Skeletal muscle cell (primary cell): ENCODE results near the gene NDC80.
"Not testable (repeated sequence)": the region's sequence is repeated elsewhere in the genome, so short reads cannot be mapped to it uniquely, and the experiment has no call there.

Experiments used
- DNase-seq: peaks from one replicate; pipeline ENCODE4 v3.0.0-alpha.2; 2010; ENCODE audit warnings: low read depth
- H3K4me3 ChIP-seq: 2 replicates; pipeline ENCODE4 v1.5.1; 2011; ENCODE audit warnings: low read depth, mild to moderate bottlenecking, control low read depth, low read length, moderate library complexity

Gene NDC80

GRCh38 chr18:2571200-2572170 lies at the start of gene NDC80, which contains the start of gene METTL4:
NDC80 (plus strand) TSS chr18:2571557; CDS start chr18:2572986, 1,429 bp downstream.
METTL4 (minus strand) TSS chr18:2571505; CDS start chr18:2567216, 4,289 bp downstream.
- DNase-seq: peak; percentile 53
- H3K4me3 ChIP-seq: peak within 1 kb of the TSS; percentile 74

- no peak for DNase-seq
- no peak overlapping the region for H3K4me3 ChIP-seq
Measured at GRCh38 chr18:2522112-2522511, 49.2 kb upstream of the NDC80 start.

GRCh38 chr18:2524794-2525198 lies 46.6 kb upstream of the NDC80 start:
- not testable (repeated sequence) for DNase-seq

GRCh38 chr18:2526329-2526728 lies 45.0 kb upstream of the NDC80 start:
- DNase-seq: no peak
- no peak overlapping the region for H3K4me3 ChIP-seq

More at GRCh38 chr18:2524794-2525198, 46.6 kb upstream of the NDC80 start:
- not testable (repeated sequence) for H3K4me3 ChIP-seq

GRCh38 chr18:2529154-2529553 lies 42.2 kb upstream of the NDC80 start:
- no peak overlapping the region for H3K4me3 ChIP-seq
- no peak for DNase-seq

- DNase-seq: no peak
- H3K4me3 ChIP-seq: no peak overlapping the region
Measured at GRCh38 chr18:2531751-2532150, 39.6 kb upstream of the NDC80 start.

GRCh38 chr18:2532797-2533196 lies 38.6 kb upstream of the NDC80 start:
- no peak for DNase-seq

GRCh38 chr18:2534906-2535305 lies 36.5 kb upstream of the NDC80 start:
- H3K4me3 ChIP-seq: no peak overlapping the region
- DNase-seq: no peak

More at GRCh38 chr18:2532797-2533196, 38.6 kb upstream of the NDC80 start:
- H3K4me3 ChIP-seq: no peak overlapping the region

- DNase-seq: no peak
- H3K4me3 ChIP-seq: no peak overlapping the region
Measured at GRCh38 chr18:2535419-2535910, 35.9 kb upstream of the NDC80 start.

GRCh38 chr18:2536063-2536462 lies 35.3 kb upstream of the NDC80 start:
- no peak overlapping the region for H3K4me3 ChIP-seq
- DNase-seq: no peak

- H3K4me3 ChIP-seq: no peak overlapping the region
- DNase-seq: peak; percentile 64
Measured at GRCh38 chr18:2536493-2536892, 34.9 kb upstream of the NDC80 start.

GRCh38 chr18:2537296-2537695 lies 34.1 kb upstream of the NDC80 start:
- DNase-seq: no peak

GRCh38 chr18:2538236-2538635 lies 33.1 kb upstream of the NDC80 start:
- H3K4me3 ChIP-seq: no peak overlapping the region
- DNase-seq: no peak

More at GRCh38 chr18:2537296-2537695, 34.1 kb upstream of the NDC80 start:
- H3K4me3 ChIP-seq: no peak overlapping the region

GRCh38 chr18:2538844-2539243 lies 32.5 kb upstream of the NDC80 start:
- no peak overlapping the region for H3K4me3 ChIP-seq
- DNase-seq: no peak

- no peak overlapping the region for H3K4me3 ChIP-seq
- no peak for DNase-seq
Measured at GRCh38 chr18:2540575-2540974, 30.8 kb upstream of the NDC80 start.

- not testable (repeated sequence) for DNase-seq, H3K4me3 ChIP-seq
Measured at GRCh38 chr18:2541925-2542563, 29.3 kb upstream of the NDC80 start.

- no peak for DNase-seq
Measured at GRCh38 chr18:2545155-2545554, 26.2 kb upstream of the NDC80 start.

GRCh38 chr18:2547477-2548087 lies 23.8 kb upstream of the NDC80 start:
- no peak for DNase-seq

More at GRCh38 chr18:2545155-2545554, 26.2 kb upstream of the NDC80 start:
- H3K4me3 ChIP-seq: no peak overlapping the region

GRCh38 chr18:2549462-2549861 lies 21.9 kb upstream of the NDC80 start:
- no peak for DNase-seq
- H3K4me3 ChIP-seq: no peak overlapping the region

More at GRCh38 chr18:2547477-2548087, 23.8 kb upstream of the NDC80 start:
- no peak overlapping the region for H3K4me3 ChIP-seq

- no peak overlapping the region for H3K4me3 ChIP-seq
- DNase-seq: no peak
Measured at GRCh38 chr18:2551425-2551824, 19.9 kb upstream of the NDC80 start.
